Neuronal stem cell (in vitro differentiated cells): Measurements from ENCODE around the gene OPN1MW.

Experiments
- DNase-seq: peaks from one replicate; pipeline ENCODE4 v3.0.0-alpha.2; 2013; ENCODE audit warnings: low spot score
- H2AFZ ChIP-seq: one replicate; pipeline ENCODE4 v1.6.1; 2013; ENCODE audit warnings: mild to moderate bottlenecking, low read length, inconsistent platforms
- H2AK5ac ChIP-seq: 2 replicates; pipeline ENCODE4 v1.6.1; 2013; ENCODE audit warnings: low read depth, mild to moderate bottlenecking, inconsistent platforms, low read length, moderate library complexity, mixed read lengths
- H2BK120ac ChIP-seq: 2 replicates; pipeline ENCODE4 v1.6.1; 2013; ENCODE audit warnings: low read depth, mild to moderate bottlenecking, inconsistent platforms, low read length, moderate library complexity, mixed read lengths
- H2BK12ac ChIP-seq: one replicate; pipeline ENCODE4 v1.6.1; 2013; ENCODE audit warnings: low read length, inconsistent platforms
- H2BK15ac ChIP-seq: 2 replicates; pipeline ENCODE4 v1.6.1; 2013; ENCODE audit warnings: mild to moderate bottlenecking, low read length, inconsistent platforms, mixed read lengths
- H2BK5ac ChIP-seq: one replicate; pipeline ENCODE4 v1.6.1; 2013; ENCODE audit warnings: inconsistent platforms, mild to moderate bottlenecking, low read length, moderate library complexity
- H3K14ac ChIP-seq: one replicate; pipeline ENCODE4 v1.6.1; 2013; ENCODE audit warnings: low read length, inconsistent platforms
- H3K18ac ChIP-seq: 2 replicates; pipeline ENCODE4 v1.6.1; 2013; ENCODE audit warnings: low read length, inconsistent platforms
- H3K23ac ChIP-seq: 2 replicates; pipeline ENCODE4 v1.6.1; 2013; ENCODE audit warnings: low read depth, mild to moderate bottlenecking, mixed read lengths, low read length, inconsistent platforms; ENCODE audit not compliant: poor library complexity
- H3K27ac ChIP-seq: replicated peaks from 3 replicates; pipeline ENCODE4 v1.5.1; 2013; ENCODE audit warnings: low read length, inconsistent platforms
- H3K27me3 ChIP-seq, 3 experiments: 2 replicates each; pipeline ENCODE4 v1.6.1; 2013; ENCODE audit warnings: low read length in 3 of 3, mild to moderate bottlenecking in 2 of 3, inconsistent platforms in 1 of 3, low read depth in 1 of 3, mixed read lengths in 1 of 3, moderate library complexity in 1 of 3; ENCODE audit not compliant: control insufficient read depth in 3 of 3, insufficient read depth in 3 of 3
- H3K36me3 ChIP-seq, 2 donors: replicated peaks in 1 of 2; 2 replicates each; pipeline ENCODE4 v1.6.1; 2013; ENCODE audit warnings: low read length in 2 of 2; ENCODE audit not compliant: control insufficient read depth in 2 of 2, insufficient read depth in 2 of 2
- H3K4ac ChIP-seq: 2 replicates; pipeline ENCODE4 v1.6.1; 2013; ENCODE audit warnings: inconsistent platforms, mild to moderate bottlenecking, low read length, moderate library complexity
- H3K4me1 ChIP-seq, 2 donors: 1 replicate in 1 of 2; 2 replicates in 1 of 2; pipeline ENCODE4 v1.6.1; 2013; ENCODE audit warnings: low read length in 2 of 2, low read depth in 1 of 2; ENCODE audit not compliant: control insufficient read depth in 2 of 2, insufficient read depth in 1 of 2
- H3K4me2 ChIP-seq: one replicate; pipeline ENCODE4 v1.6.1; 2013; ENCODE audit warnings: mild to moderate bottlenecking, low read length, inconsistent platforms; ENCODE audit not compliant: insufficient read depth, poor library complexity, severe bottlenecking
- H3K4me3 ChIP-seq, 2 donors: 2 replicates each; pipeline ENCODE4 v1.5.1; 2013; ENCODE audit warnings: low read length in 2 of 2, mild to moderate bottlenecking in 2 of 2, inconsistent platforms in 1 of 2, moderate library complexity in 1 of 2
- H3K79me1 ChIP-seq: one replicate; pipeline ENCODE4 v1.6.1; 2013; ENCODE audit warnings: low read depth, mild to moderate bottlenecking, inconsistent platforms, low read length, moderate library complexity
- H3K9ac ChIP-seq: one replicate; pipeline ENCODE4 v1.6.1; 2013; ENCODE audit warnings: mild to moderate bottlenecking, low read depth, low read length, inconsistent platforms; ENCODE audit not compliant: poor library complexity
- H3K9me3 ChIP-seq, 2 donors: replicated peaks in 1 of 2; 2 replicates each; pipeline versions ENCODE3 to v1.6.1; 2013; ENCODE audit warnings: low read length in 2 of 2, mild to moderate bottlenecking in 2 of 2, inconsistent platforms in 1 of 2, low read depth in 1 of 2, mixed read lengths in 1 of 2, moderate library complexity in 1 of 2; ENCODE audit not compliant: control insufficient read depth in 2 of 2, insufficient read depth in 1 of 2
- H4K8ac ChIP-seq: one replicate; pipeline ENCODE4 v1.6.1; 2013; ENCODE audit warnings: low read depth, mild to moderate bottlenecking, inconsistent platforms, low read length, moderate library complexity
- H4K91ac ChIP-seq: one replicate; pipeline ENCODE4 v1.6.1; 2013; ENCODE audit warnings: low read length, low read depth, mild to moderate bottlenecking, inconsistent platforms; ENCODE audit not compliant: poor library complexity
- WGBS, 2 donors: extraction: QIAGEN DNeasy Blood & Tissue Kit; methylation state at CpG; one replicate each; pipeline ENCODE4 v1.1.7; 2013; ENCODE audit warnings: missing lambda C conversion rate in 2 of 2, mixed read lengths in 1 of 2; ENCODE audit not compliant: insufficient read length in 2 of 2, insufficient replicate concordance in 1 of 2; ENCODE audit errors: extremely low coverage in 2 of 2; 5-methylcytosine and 5-hydroxymethylcytosine counted together

Gene OPN1MW

DNA sequence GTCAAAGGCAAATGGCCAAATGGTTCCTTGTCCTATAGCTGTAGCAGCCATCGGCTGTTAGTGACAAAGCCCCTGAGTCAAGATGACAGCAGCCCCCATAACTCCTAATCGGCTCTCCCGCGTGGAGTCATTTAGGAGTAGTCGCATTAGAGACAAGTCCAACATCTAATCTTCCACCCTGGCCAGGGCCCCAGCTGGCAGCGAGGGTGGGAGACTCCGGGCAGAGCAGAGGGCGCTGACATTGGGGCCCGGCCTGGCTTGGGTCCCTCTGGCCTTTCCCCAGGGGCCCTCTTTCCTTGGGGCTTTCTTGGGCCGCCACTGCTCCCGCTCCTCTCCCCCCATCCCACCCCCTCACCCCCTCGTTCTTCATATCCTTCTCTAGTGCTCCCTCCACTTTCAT lies 42.2 kb upstream of the OPN1MW start:
- Histone ChIP-seq H2BK15ac (no peak overlapping the region), H2BK12ac (no peak overlapping the region), H3K9ac (no peak overlapping the region), H3K27ac (no peak overlapping the region), H3K23ac (no peak overlapping the region), H3K79me1 (no peaks in the 10 kb centered on the region), H3K4ac (no peak overlapping the region), H3K4me2 (no peak overlapping the region), H3K36me3 (no peaks in the 10 kb centered on the region), H4K91ac (no peak overlapping the region), H2AK5ac (no peak overlapping the region), H4K8ac (no peak overlapping the region), H3K9me3 (no peaks in the 10 kb centered on the region), H2BK5ac (no peak overlapping the region), H3K18ac (no peak overlapping the region), H2AFZ (no peak overlapping the region), H3K14ac (no peak overlapping the region), H2BK120ac (no peak overlapping the region), H3K4me1 (no peaks in the 10 kb centered on the region), H3K4me3 (no peak overlapping the region), H3K27me3 (peaks cover 0 to 74% (median 0%) of the 10 kb centered on the region in 3 experiments)
- no CpG with 5 or more reads among the region's 12 CpGs for WGBS, 2 donors
- no peak for DNase-seq

DNA sequence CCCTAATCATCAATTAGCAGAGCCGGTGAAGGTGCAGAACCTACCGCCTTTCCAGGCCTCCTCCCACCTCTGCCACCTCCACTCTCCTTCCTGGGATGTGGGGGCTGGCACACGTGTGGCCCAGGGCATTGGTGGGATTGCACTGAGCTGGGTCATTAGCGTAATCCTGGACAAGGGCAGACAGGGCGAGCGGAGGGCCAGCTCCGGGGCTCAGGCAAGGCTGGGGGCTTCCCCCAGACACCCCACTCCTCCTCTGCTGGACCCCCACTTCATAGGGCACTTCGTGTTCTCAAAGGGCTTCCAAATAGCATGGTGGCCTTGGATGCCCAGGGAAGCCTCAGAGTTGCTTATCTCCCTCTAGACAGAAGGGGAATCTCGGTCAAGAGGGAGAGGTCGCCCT lies 41.7 kb upstream of the OPN1MW start:
- peaks cover 0 to 69% (median 0%) of the 10 kb centered on the region in 3 experiments for H3K27me3 ChIP-seq
- no peak overlapping the region for H3K4me2 ChIP-seq
- no peak overlapping the region for H3K18ac ChIP-seq
- no peaks in the 10 kb centered on the region for H3K4me1 ChIP-seq
- no peak overlapping the region for H3K4ac ChIP-seq
- H3K36me3 ChIP-seq = no peaks in the 10 kb centered on the region
- H3K9me3 ChIP-seq = no peaks in the 10 kb centered on the region
- no peak overlapping the region for H2BK5ac ChIP-seq
- no peak overlapping the region for H3K23ac ChIP-seq
- no peak overlapping the region for H2BK12ac ChIP-seq
- no peak overlapping the region for H2BK120ac ChIP-seq
- no peak overlapping the region for H4K8ac ChIP-seq
- H4K91ac ChIP-seq = no peak overlapping the region
- no peak overlapping the region for H2AK5ac ChIP-seq
- H3K9ac ChIP-seq = no peak overlapping the region
- WGBS, 2 donors = no CpG with 5 or more reads among the region's 10 CpGs
- no peak overlapping the region for H2AFZ ChIP-seq
- no peak overlapping the region for H3K4me3 ChIP-seq
- H3K79me1 ChIP-seq = no peaks in the 10 kb centered on the region
- H2BK15ac ChIP-seq = no peak overlapping the region
- H3K27ac ChIP-seq = no peak overlapping the region
- no peak overlapping the region for H3K14ac ChIP-seq
- DNase-seq = no peak

DNA sequence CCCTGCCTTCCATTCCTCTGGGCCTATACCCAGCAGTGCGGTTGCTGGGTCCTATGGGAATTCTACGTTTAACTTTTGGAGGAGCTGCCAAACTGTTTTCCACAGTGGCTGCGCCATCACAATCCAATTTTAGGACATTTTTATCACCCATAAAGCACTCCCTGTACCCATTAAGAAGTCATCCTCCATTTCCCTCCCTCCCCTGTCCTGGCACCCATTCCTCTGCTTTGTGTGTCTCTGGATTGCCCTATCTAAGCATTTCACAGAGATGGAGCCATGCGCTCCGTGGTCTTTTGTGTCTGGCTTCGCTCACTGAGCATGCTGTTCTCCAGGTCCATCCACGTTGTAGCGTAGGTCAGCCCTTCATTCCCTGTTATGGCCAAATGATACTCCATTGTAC lies 40.0 kb upstream of the OPN1MW start:
- no peak overlapping the region for H3K4me3 ChIP-seq
- H3K4ac ChIP-seq = no peak overlapping the region

DNA sequence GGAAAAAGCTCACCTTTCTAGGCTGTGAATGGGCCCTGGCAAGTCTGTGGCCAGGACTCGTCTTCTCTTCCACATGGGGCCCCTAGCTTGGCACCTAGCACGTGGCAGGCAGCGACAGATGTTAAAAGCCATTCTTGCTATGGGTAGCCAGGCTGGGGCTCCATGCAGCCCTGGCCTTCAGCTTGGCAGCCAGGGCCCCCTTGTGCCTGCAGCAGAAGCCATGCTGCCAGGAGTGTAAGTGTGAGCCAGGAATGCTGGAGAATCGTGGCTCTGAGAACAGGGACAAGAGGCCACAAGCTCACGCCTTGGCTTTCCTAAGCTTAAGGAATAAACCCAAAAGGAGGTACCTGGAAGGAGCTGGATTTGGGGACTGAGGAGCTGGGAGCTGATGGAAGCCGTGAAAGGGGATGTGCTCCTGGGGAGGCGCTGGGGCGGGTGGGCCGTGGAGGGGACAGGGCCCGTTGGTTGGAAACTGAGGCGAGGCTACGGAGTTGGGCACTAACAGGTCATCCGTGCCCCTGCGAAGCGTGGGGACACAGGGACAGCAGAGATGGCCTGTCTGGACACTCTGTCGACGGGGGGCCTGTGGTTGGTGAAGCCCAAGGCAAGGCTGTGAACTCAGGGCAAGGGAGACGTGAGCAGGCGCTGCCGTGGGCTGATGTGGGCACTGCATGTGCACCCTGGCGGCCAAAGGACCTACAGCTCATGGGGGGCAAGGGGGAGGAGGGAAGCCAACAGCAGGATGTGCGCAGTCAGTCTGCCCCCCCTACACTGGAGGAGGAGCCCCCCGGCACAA lies 39.2 kb upstream of the OPN1MW start:
- Histone ChIP-seq H2BK120ac (no peak overlapping the region), H2BK12ac (no peak overlapping the region), H2BK15ac (no peak overlapping the region), H3K27me3 (peaks cover 0 to 50% (median 0%) of the 10 kb centered on the region in 3 experiments), H2BK5ac (no peak overlapping the region), H3K79me1 (no peaks in the 10 kb centered on the region), H3K14ac (no peak overlapping the region), H3K9me3 (no peaks in the 10 kb centered on the region), H3K4me1 (no peaks in the 10 kb centered on the region), H3K4me2 (no peak overlapping the region), H3K18ac (no peak overlapping the region), H3K27ac (no peak overlapping the region), H2AK5ac (no peak overlapping the region), H3K36me3 (no peaks in the 10 kb centered on the region), H2AFZ (no peak overlapping the region), H3K4me3 (no peak overlapping the region), H3K4ac (no peak overlapping the region), H4K8ac (no peak overlapping the region), H3K9ac (no peak overlapping the region), H4K91ac (no peak overlapping the region), H3K23ac (no peak overlapping the region)
- no peak for DNase-seq
- no CpG with 5 or more reads among the region's 23 CpGs for WGBS, 2 donors

More for the DNA sequence above, 40.0 kb upstream of the OPN1MW start:
- no peak overlapping the region for H3K18ac ChIP-seq
- peaks cover 0 to 57% (median 0%) of the 10 kb centered on the region in 3 experiments for H3K27me3 ChIP-seq
- no peak overlapping the region for H3K23ac ChIP-seq
- no peaks in the 10 kb centered on the region for H3K79me1 ChIP-seq
- H3K36me3 ChIP-seq = no peaks in the 10 kb centered on the region
- H2BK12ac ChIP-seq = no peak overlapping the region
- H2BK15ac ChIP-seq = no peak overlapping the region
- H4K8ac ChIP-seq = no peak overlapping the region
- no peak overlapping the region for H2AK5ac ChIP-seq
- WGBS, 2 donors = no CpG with 5 or more reads among the region's 8 CpGs
- no peak overlapping the region for H3K27ac ChIP-seq
- H3K4me2 ChIP-seq = no peak overlapping the region
- no peak overlapping the region for H3K9ac ChIP-seq
- no peaks in the 10 kb centered on the region for H3K9me3 ChIP-seq
- no peaks in the 10 kb centered on the region for H3K4me1 ChIP-seq
- no peak overlapping the region for H2AFZ ChIP-seq
- H3K14ac ChIP-seq = no peak overlapping the region
- no peak overlapping the region for H2BK5ac ChIP-seq
- no peak for DNase-seq
- H2BK120ac ChIP-seq = no peak overlapping the region
- H4K91ac ChIP-seq = no peak overlapping the region
